K562 (cell line): ENCODE results near the gene CAPN2. TPM values are rescaled to one million over a fixed set of nuclear protein-coding genes. Genes with fewer than 3 reads are reported as not detected.
A peak's percentile ranks its signal among the peaks of the same experiment; 100 is the strongest.

Experiments used
- ELF1 ChIP-seq: fragments of 200-800 bp; sonication (Bioruptor generic); IDR thresholded peaks from 2 replicates; pipeline ENCODE4 v1.6.1; 2016; ENCODE audit warnings: missing genetic modification characterization, missing compliant biosample characterization
- ESRRA ChIP-seq: fragments of 450-650 bp; IDR thresholded peaks from 2 replicates; pipeline ENCODE4 v1.6.1; 2014; ENCODE audit warnings: low read depth, mild to moderate bottlenecking, moderate library complexity, borderline replicate concordance
- HDAC1 ChIP-seq, 2 experiments: fragments of 450-650 bp; IDR thresholded peaks; 2 replicates each; pipeline ENCODE4 v1.6.1; 2016 to 2017; ENCODE audit warnings: inconsistent platforms in 1 of 2, mild to moderate bottlenecking in 1 of 2, moderate library complexity in 1 of 2
- MAFG ChIP-seq: fragments of 450-650 bp; conservative IDR thresholded peaks from 2 replicates; pipeline ENCODE4 v1.6.1; 2016; ENCODE audit warnings: missing genetic modification characterization, missing compliant biosample characterization
- NCOA1 ChIP-seq: fragments of 450-650 bp; IDR thresholded peaks from 2 replicates; pipeline ENCODE4 v1.6.1; 2016; ENCODE audit warnings: low read depth
- POLR2H ChIP-seq: IDR thresholded peaks from 2 replicates; pipeline ENCODE4 v1.6.1; 2016; ENCODE audit warnings: missing genetic modification characterization, low read depth, mild to moderate bottlenecking, control low read depth, missing compliant biosample characterization, moderate library complexity
- PRMT5 ChIP-seq: sonication (generic); formaldehyde crosslinking; IDR thresholded peaks from 2 replicates; pipeline ENCODE4 v1.5.0; 2020; ENCODE audit warnings: missing genetic modification reagents
- PRPF4 ChIP-seq: fragments of 200-400 bp; formaldehyde crosslinking; IDR thresholded peaks from one replicate; pipeline ENCODE4 v1.6.1; 2017; ENCODE audit warnings: low read length, low read depth, mild to moderate bottlenecking; ENCODE audit not compliant: insufficient read depth, poor library complexity, severe bottlenecking
- SMAD4 ChIP-seq: fragments of 250-450 bp; sonication (Bioruptor Pico); conservative IDR thresholded peaks from 2 replicates; pipeline ENCODE4 v1.8.0; 2021; ENCODE audit warnings: inconsistent platforms, mild to moderate bottlenecking, moderate library complexity
- TAL1 ChIP-seq: fragments of 450-650 bp; IDR thresholded peaks from 2 replicates; pipeline ENCODE4 v1.6.1; 2016; ENCODE audit warnings: mild to moderate bottlenecking
- ZNF408 ChIP-seq: fragments of 250-450 bp; sonication (Bioruptor Pico); IDR thresholded peaks from 2 replicates; pipeline ENCODE4 v1.4.0; 2020; ENCODE audit warnings: low read depth, mild to moderate bottlenecking, moderate library complexity
- polyA plus RNA-seq, 8 experiments: library from polyadenylated mRNA; depleted of rRNA in 4 of 8; stranded (reverse) in 5 of 8; unstranded in 3 of 8; fragments of >200 nt; fragmentation: Nextera tagmentation in 2 of 8; fragmentation: Illumina TruSeq in 1 of 8; extraction: Ambion mirVana in 2 of 8; extraction: Trizol in 1 of 8; gene quantifications; 2 replicates each; pipeline versions ENCODE4 v1.2.1 to v1.2.3, GENCODE V29; 2011 to 2014; ENCODE audit warnings: inconsistent platforms in 1 of 8, missing spikeins in 1 of 8
- total RNA-seq, 7 experiments: library from RNA; depleted of rRNA in 6 of 7; stranded (reverse); fragments of >200 nt in 6 of 7; fragmentation: Illumina TruSeq in 2 of 7; extraction: Trizol in 2 of 7; gene quantifications; 2 replicates each; pipeline versions ENCODE4 v1.2.1 to v1.2.3, GENCODE V29; 2011 to 2021; ENCODE audit warnings: low replicate concordance in 1 of 7
- TF ChIP-seq, protein P1 (sequence below): fragments of 450-650 bp; formaldehyde crosslinking; IDR thresholded peaks from 2 replicates; pipeline ENCODE4 v1.4.0; 2022; ENCODE audit warnings: missing genetic modification characterization
- TF ChIP-seq, protein P2 (sequence below): fragments of 450-650 bp; formaldehyde crosslinking; IDR thresholded peaks from 2 replicates; pipeline ENCODE4 v1.4.0; 2020; ENCODE audit warnings: mild to moderate bottlenecking
- TF ChIP-seq, protein P3 (sequence below): fragments of 250-450 bp; sonication (Bioruptor Pico); IDR thresholded peaks from 2 replicates; pipeline ENCODE4 v1.4.0; 2020; ENCODE audit warnings: mild to moderate bottlenecking, moderate library complexity
- TF ChIP-seq, protein P4 (sequence below), 3 experiments: fragments of 200-800 bp in 1 of 3; sonication (Bioruptor generic) in 1 of 3; sonication (generic) in 1 of 3; formaldehyde crosslinking in 1 of 3; IDR thresholded peaks; 2 replicates each; pipeline versions ENCODE4 v1.6.1 to v1.8.0; 2016 to 2022; ENCODE audit warnings: mild to moderate bottlenecking in 2 of 3, missing compliant biosample characterization in 2 of 3, missing genetic modification characterization in 2 of 3, missing genetic modification reagents in 1 of 3
- TF ChIP-seq, protein P5 (sequence below): fragments of 250-450 bp; sonication (Bioruptor Pico); IDR thresholded peaks from 2 replicates; pipeline ENCODE4 v1.5.0; 2021; ENCODE audit warnings: mild to moderate bottlenecking, moderate library complexity

CAPN2 gene
- total and polyA plus RNA-seq, 9 of the 15 experiments (the other 6 are each of a cell fraction or from before 2014, with no cell fraction given), result 24.6 to 157 (median 101) TPM

DNA sequence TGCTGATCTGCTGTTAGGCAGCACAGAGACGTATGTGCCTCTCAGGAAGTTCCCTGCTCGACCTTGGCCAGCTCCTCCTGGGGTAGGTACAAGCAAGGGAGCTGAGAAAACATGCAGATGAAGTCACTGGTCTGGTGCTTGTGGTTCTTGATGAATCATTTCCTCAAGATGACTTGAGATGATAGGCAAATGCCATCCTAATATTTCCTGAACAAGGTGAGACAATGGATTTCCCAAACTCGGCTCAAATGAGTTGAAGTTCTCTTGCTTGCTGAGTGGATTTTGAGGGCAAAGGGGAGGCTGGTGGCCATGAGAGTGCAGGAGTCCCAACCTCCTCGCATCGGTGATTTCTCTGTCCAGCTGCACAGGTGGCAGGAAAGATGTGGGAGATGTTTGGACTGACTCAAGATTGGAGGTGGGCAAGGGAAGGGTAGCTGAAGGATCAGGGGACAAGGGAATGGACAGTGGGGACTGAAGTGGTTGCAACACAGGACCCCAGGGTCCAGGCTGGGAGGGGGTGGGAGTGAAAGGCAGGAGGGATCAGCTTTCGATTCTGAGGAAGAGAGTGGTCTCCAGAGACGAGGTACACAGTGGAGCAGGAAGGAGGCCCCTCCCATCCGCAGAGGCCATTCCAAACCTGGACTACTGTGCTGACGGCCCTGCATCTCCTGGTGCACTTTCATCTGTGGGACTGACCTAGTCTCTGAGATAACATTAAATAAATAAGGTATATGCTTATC, 63.9 kb downstream of the CAPN2 start (continued):
- TF ChIP-seq, protein P1, sequence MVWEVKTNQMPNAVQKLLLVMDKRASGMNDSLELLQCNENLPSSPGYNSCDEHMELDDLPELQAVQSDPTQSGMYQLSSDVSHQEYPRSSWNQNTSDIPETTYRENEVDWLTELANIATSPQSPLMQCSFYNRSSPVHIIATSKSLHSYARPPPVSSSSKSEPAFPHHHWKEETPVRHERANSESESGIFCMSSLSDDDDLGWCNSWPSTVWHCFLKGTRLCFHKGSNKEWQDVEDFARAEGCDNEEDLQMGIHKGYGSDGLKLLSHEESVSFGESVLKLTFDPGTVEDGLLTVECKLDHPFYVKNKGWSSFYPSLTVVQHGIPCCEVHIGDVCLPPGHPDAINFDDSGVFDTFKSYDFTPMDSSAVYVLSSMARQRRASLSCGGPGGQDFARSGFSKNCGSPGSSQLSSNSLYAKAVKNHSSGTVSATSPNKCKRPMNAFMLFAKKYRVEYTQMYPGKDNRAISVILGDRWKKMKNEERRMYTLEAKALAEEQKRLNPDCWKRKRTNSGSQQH (CRISPR knock-in tag), result peak; percentile 91
- TF ChIP-seq HDAC1 (IDR thresholded peaks at IDR 0.05) (peak in 1 of 2 experiments; percentile 49; a peak in 2 of 4 replicates), ZNF408 (CRISPR knock-in tag) (no peak), PRMT5 (CRISPR knock-in tag) (no peak), MAFG (tag) (peak; percentile 51), NCOA1 (0 out of 2 replicates have a peak, but pooled peaks have one; percentile 32), ESRRA (peak; percentile 89), PRPF4 (no peak), POLR2H (no peak), ELF1 (tag) (peak; percentile 53; the same call in 1 of the 2 replicates), TAL1 (peak; percentile 51; the same call in 1 of the 2 replicates), SMAD4 (CRISPR knock-in tag) (peak; percentile 58)
- TF ChIP-seq, protein P2, sequence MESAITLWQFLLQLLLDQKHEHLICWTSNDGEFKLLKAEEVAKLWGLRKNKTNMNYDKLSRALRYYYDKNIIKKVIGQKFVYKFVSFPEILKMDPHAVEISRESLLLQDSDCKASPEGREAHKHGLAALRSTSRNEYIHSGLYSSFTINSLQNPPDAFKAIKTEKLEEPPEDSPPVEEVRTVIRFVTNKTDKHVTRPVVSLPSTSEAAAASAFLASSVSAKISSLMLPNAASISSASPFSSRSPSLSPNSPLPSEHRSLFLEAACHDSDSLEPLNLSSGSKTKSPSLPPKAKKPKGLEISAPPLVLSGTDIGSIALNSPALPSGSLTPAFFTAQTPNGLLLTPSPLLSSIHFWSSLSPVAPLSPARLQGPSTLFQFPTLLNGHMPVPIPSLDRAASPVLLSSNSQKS, result no peak
- TF ChIP-seq, protein P3, sequence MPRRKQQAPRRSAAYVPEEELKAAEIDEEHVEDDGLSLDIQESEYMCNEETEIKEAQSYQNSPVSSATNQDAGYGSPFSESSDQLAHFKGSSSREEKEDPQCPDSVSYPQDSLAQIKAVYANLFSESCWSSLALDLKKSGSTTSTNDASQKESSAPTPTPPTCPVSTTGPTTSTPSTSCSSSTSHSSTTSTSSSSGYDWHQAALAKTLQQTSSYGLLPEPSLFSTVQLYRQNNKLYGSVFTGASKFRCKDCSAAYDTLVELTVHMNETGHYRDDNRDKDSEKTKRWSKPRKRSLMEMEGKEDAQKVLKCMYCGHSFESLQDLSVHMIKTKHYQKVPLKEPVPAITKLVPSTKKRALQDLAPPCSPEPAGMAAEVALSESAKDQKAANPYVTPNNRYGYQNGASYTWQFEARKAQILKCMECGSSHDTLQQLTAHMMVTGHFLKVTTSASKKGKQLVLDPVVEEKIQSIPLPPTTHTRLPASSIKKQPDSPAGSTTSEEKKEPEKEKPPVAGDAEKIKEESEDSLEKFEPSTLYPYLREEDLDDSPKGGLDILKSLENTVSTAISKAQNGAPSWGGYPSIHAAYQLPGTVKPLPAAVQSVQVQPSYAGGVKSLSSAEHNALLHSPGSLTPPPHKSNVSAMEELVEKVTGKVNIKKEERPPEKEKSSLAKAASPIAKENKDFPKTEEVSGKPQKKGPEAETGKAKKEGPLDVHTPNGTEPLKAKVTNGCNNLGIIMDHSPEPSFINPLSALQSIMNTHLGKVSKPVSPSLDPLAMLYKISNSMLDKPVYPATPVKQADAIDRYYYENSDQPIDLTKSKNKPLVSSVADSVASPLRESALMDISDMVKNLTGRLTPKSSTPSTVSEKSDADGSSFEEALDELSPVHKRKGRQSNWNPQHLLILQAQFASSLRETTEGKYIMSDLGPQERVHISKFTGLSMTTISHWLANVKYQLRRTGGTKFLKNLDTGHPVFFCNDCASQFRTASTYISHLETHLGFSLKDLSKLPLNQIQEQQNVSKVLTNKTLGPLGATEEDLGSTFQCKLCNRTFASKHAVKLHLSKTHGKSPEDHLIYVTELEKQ (CRISPR knock-in tag), result no peak
- TF ChIP-seq, protein P4, sequence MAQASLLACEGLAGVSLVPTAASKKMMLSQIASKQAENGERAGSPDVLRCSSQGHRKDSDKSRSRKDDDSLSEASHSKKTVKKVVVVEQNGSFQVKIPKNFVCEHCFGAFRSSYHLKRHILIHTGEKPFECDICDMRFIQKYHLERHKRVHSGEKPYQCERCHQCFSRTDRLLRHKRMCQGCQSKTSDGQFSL (CRISPR knock-in tag; IDR thresholded peaks at IDR 0.05), result no peak; the same call in 1 of the 2 replicates
- TF ChIP-seq, protein P4 (tag; IDR thresholded peaks at IDR 0.05), result no peak
- TF ChIP-seq, protein P5, sequence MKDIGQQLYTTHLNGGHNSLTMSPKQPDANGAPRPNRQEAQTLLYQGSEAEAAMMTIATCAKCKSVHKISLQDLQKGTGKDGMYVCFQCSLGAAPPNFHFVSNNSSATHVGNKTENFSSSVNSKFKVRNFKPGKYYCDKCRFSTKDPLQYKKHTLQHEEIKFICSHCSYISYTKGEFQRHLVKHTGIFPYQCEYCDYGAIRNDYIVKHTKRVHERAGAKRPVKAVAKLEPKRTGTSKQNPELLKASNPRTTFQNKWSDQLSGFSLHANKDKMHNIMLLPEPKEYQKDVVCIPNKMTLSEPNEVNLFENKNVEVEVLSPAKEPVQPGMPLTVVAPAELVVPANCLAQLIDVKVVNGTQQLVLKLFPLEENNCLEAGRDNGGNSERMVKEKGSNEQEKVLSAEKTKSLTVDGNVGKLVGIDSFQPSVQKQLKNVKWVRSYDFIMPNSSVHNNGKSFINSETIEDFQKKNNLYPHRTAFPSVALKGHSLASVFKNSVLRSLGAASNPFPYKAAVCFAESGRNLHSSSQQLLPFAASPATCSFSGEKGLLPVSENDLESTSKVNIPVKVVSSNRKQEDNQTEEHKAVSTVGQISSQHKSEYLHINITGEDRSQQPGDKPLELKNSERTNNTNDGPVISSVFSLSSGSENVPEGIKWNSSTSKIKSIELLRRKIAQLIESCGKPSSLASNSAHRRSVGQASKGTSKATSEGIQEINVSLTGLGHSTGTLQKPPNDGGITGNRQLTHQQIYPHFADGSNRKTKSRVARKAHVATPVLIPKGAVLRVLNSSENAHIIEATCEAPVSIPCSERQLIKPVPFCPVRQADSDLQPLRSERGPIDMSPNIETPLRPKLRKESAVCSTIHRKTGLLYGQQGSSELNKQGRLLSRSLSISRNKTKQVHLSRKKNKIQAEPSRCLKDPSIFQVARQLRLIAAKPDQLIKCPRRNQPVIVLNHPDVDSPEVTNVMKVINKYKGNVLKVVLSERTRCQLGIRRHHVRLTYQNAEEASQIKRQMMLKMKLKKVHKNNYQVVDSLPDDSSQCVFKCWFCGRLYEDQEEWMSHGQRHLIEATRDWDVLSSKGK (CRISPR knock-in tag), result no peak
